K562 (cell line): ENCODE measurements around the gene LRRC74B. TPM values are rescaled to one million over a fixed set of nuclear protein-coding genes. Genes with fewer than 3 reads are reported as not detected.

ENCODE experiments used
- ATAC-seq: fragments of 200-7000 bp; cut with Tn5 transposase; 3 replicates; pipeline ENCODE4 v1.9.1; 2020; ENCODE audit warnings: moderate library complexity
- BruUV-seq: library from RNA; stranded (reverse); fragments of 400-500 nt; replicated peaks from 2 replicates; lab custom pipeline; 2021; lab: Mats Ljungman, UMichigan
- CTCF ChIA-PET: fragments of 300-600 bp; formaldehyde crosslinking; extraction: SDS; loops from one replicate; lab custom pipeline; 2021; ENCODE audit warnings: low intra/inter-chr PET ratio; lab: Yijun Ruan, JAX
- POLR2A ChIA-PET: fragments of 300-600, 350-650 bp; sonication (Branson Sonifier 250); formaldehyde crosslinking; extraction: SDS; loops from one replicate; lab custom pipeline; 2021; ENCODE audit warnings: antibody characterized with exemption, inconsistent platforms; lab: Yijun Ruan, JAX
- DNase-seq, 4 experiments: peaks; one replicate each; pipeline versions ENCODE4 v3.0.0 to v3.0.0-alpha.2; 2011 to 2018; ENCODE audit warnings: low spot score in 3 of 4, mixed read lengths in 3 of 4; ENCODE audit errors: extremely low read depth in 1 of 4
- FAIRE-seq: peaks from 2 replicates; lab custom pipeline; 2011; peaks lifted over from hg19 to GRCh38; lab: Jason Lieb, UNC
- H2AFZ ChIP-seq: 2 replicates; pipeline ENCODE4 v1.6.0; 2011; ENCODE audit warnings: low read depth, low read length, control low read depth, inconsistent platforms
- H3K27ac ChIP-seq: fragments of 200-600 bp; 3 replicates; pipeline ENCODE4 v1.8.0; 2011; ENCODE audit warnings: low read depth, mild to moderate bottlenecking, control low read depth, inconsistent platforms, low read length, moderate library complexity, mixed read lengths; ENCODE audit errors: extremely low read depth
- H3K27me3 ChIP-seq, 2 experiments: fragments of 300-600 bp in 1 of 2; 2 replicates in 1 of 2; 3 replicates in 1 of 2; pipeline versions ENCODE4 v1.6.0 to v1.8.0; 2011; ENCODE audit warnings: inconsistent platforms in 2 of 2, low read length in 2 of 2, mild to moderate bottlenecking in 1 of 2, mixed read lengths in 1 of 2, moderate library complexity in 1 of 2; ENCODE audit not compliant: control insufficient read depth in 2 of 2, insufficient read depth in 2 of 2
- H3K36me3 ChIP-seq: fragments of 300-600 bp; 3 replicates; pipeline ENCODE4 v1.8.0; 2011; ENCODE audit warnings: mild to moderate bottlenecking, low read length, inconsistent platforms; ENCODE audit not compliant: control insufficient read depth, insufficient read depth
- H3K4me1 ChIP-seq, 2 experiments: fragments of 200-600 bp in 1 of 2; replicated peaks in 1 of 2; 2 replicates in 1 of 2; 3 replicates in 1 of 2; pipeline versions ENCODE4 v1.5.1 to v1.8.0; 2011; ENCODE audit warnings: inconsistent platforms in 2 of 2, low read length in 2 of 2, mild to moderate bottlenecking in 1 of 2, mixed read lengths in 1 of 2, moderate library complexity in 1 of 2; ENCODE audit not compliant: control insufficient read depth in 2 of 2, insufficient read depth in 2 of 2
- H3K4me2 ChIP-seq: 2 replicates; pipeline ENCODE4 v1.6.1; 2011; ENCODE audit warnings: low read length, control low read depth, inconsistent platforms, mixed read lengths; ENCODE audit not compliant: insufficient read depth
- H3K4me3 ChIP-seq: fragments of 200-600 bp; sonication (generic), shearing (Covaris generic); 2 replicates; pipeline ENCODE4 v1.5.1; 2016; ENCODE audit warnings: control low read depth, inconsistent platforms
- H3K79me2 ChIP-seq: fragments of 200-600 bp; 3 replicates; pipeline ENCODE4 v1.8.0; 2011; ENCODE audit warnings: low read length, inconsistent platforms; ENCODE audit not compliant: control insufficient read depth, insufficient read depth
- H3K9ac ChIP-seq, 2 experiments: 2 replicates each; pipeline versions ENCODE4 v1.6.0 to v1.6.1; 2011; ENCODE audit warnings: low read depth in 2 of 2, low read length in 2 of 2, control low read depth in 1 of 2, inconsistent platforms in 1 of 2, mild to moderate bottlenecking in 1 of 2, mixed read lengths in 1 of 2; ENCODE audit not compliant: insufficient read depth in 1 of 2
- H3K9me1 ChIP-seq: one replicate; pipeline ENCODE4 v1.6.0; 2011; ENCODE audit warnings: inconsistent platforms, mild to moderate bottlenecking, low read length, moderate library complexity; ENCODE audit not compliant: control insufficient read depth, insufficient read depth
- H3K9me3 ChIP-seq: replicated peaks from 2 replicates; pipeline ENCODE4 v1.5.1; 2011; ENCODE audit warnings: low read depth, low read length, inconsistent platforms; ENCODE audit not compliant: control insufficient read depth, insufficient read depth
- H4K20me1 ChIP-seq: replicated peaks from 2 replicates; pipeline ENCODE4 v1.6.1; 2011; ENCODE audit warnings: low read length, inconsistent platforms, mixed read lengths; ENCODE audit not compliant: control insufficient read depth, insufficient read depth
- CCAR2 ChIP-seq: fragments of 200-400 bp; formaldehyde crosslinking; IDR thresholded peaks from 2 replicates; pipeline ENCODE4 v1.6.1; 2017; ENCODE audit warnings: mild to moderate bottlenecking, low read depth, low read length
- DMBX1 ChIP-seq: fragments of 250-450 bp; sonication (Bioruptor Pico); IDR thresholded peaks from 2 replicates; pipeline ENCODE4 v1.8.0; 2022; ENCODE audit warnings: inconsistent platforms, mild to moderate bottlenecking, moderate library complexity, borderline replicate concordance
- FOXP1 ChIP-seq: sonication (generic); formaldehyde crosslinking; IDR thresholded peaks from 2 replicates; pipeline ENCODE4 v1.8.0; 2022; ENCODE audit warnings: mild to moderate bottlenecking, missing genetic modification reagents
- GTF2F1 ChIP-seq: IDR thresholded peaks from 2 replicates; pipeline ENCODE4 v1.6.1; 2011; ENCODE audit warnings: low read depth, low read length, improper control_type of control experiment
- HCFC1 ChIP-seq: IDR thresholded peaks from 2 replicates; pipeline ENCODE4 v1.6.1; 2012; ENCODE audit warnings: low read depth, low read length, improper control_type of control experiment
- HNRNPUL1 ChIP-seq: fragments of 200-400 bp; formaldehyde crosslinking; IDR thresholded peaks from 2 replicates; pipeline ENCODE4 v1.6.1; 2017; ENCODE audit warnings: low read length
- NR4A1 ChIP-seq, 2 experiments: fragments of 250-450 bp in 1 of 2; fragments of 450-650 bp in 1 of 2; sonication (Bioruptor Pico) in 1 of 2; IDR thresholded peaks; 2 replicates each; pipeline versions ENCODE4 v1.4.0 to v1.6.1; 2016 to 2020; ENCODE audit warnings: mild to moderate bottlenecking in 2 of 2, missing compliant biosample characterization in 1 of 2, missing genetic modification characterization in 1 of 2, moderate library complexity in 1 of 2
- NUFIP1 ChIP-seq: fragments of 450-650 bp; IDR thresholded peaks from 2 replicates; pipeline ENCODE4 v1.6.1; 2018; ENCODE audit not compliant: partially characterized antibody
- PHF21A ChIP-seq: fragments of 450-650 bp; IDR thresholded peaks from 2 replicates; pipeline ENCODE4 v1.6.1; 2017; ENCODE audit warnings: low read depth, borderline replicate concordance
- RFX7 ChIP-seq: fragments of 250-450 bp; sonication (Bioruptor Pico); IDR thresholded peaks from 2 replicates; pipeline ENCODE4 v1.5.1; 2021; ENCODE audit warnings: mild to moderate bottlenecking
- SIRT6 ChIP-seq: IDR thresholded peaks from one replicate; pipeline ENCODE4 v1.6.1; 2012; ENCODE audit warnings: low read depth, mild to moderate bottlenecking, control low read depth, inconsistent platforms, low read length, moderate library complexity
- SIX5 ChIP-seq, 2 experiments: IDR thresholded peaks; 2 replicates each; pipeline ENCODE4 v1.6.1; 2011; ENCODE audit warnings: low read length in 2 of 2, borderline replicate concordance in 1 of 2, low read depth in 1 of 2, mild to moderate bottlenecking in 1 of 2, moderate library complexity in 1 of 2; ENCODE audit not compliant: insufficient read depth in 1 of 2
- SRSF7 ChIP-seq: fragments of 200-400 bp; formaldehyde crosslinking; optimal IDR thresholded peaks from 2 replicates; pipeline ENCODE3; 2017; ENCODE audit warnings: mild to moderate bottlenecking, low read depth, low read length
- TARDBP ChIP-seq: fragments of 450-650 bp; IDR thresholded peaks from 2 replicates; pipeline ENCODE4 v1.6.1; 2016
- ZNF140 ChIP-seq: fragments of 250-450 bp; sonication (Bioruptor Pico); IDR thresholded peaks from 2 replicates; pipeline ENCODE4 v1.8.0; 2021; ENCODE audit warnings: moderate library complexity, mild to moderate bottlenecking, inconsistent platforms
- ZNF217 ChIP-seq: sonication (generic); formaldehyde crosslinking; IDR thresholded peaks from 2 replicates; pipeline ENCODE4 v1.8.0; 2022; ENCODE audit warnings: mild to moderate bottlenecking, missing genetic modification reagents
- ZNF263 ChIP-seq: sonication (generic); formaldehyde crosslinking; IDR thresholded peaks from 2 replicates; pipeline ENCODE4 v1.8.0; 2022; ENCODE audit warnings: mild to moderate bottlenecking, missing genetic modification reagents, borderline replicate concordance
- ZNF408 ChIP-seq: fragments of 250-450 bp; sonication (Bioruptor Pico); IDR thresholded peaks from 2 replicates; pipeline ENCODE4 v1.4.0; 2020; ENCODE audit warnings: low read depth, mild to moderate bottlenecking, moderate library complexity
- WGBS: fragments of 100-300 bp; shearing (Covaris generic); methylation state at CpG from one replicate; pipeline ENCODE4 v1.1.6; 2016; ENCODE audit warnings: low coverage, mixed read lengths; ENCODE audit not compliant: insufficient coverage; ENCODE audit errors: missing lambda C conversion rate; 5-methylcytosine and 5-hydroxymethylcytosine counted together
- in situ Hi-C: fragments of 300-500 bp; cut with MboI; formaldehyde crosslinking; loops from 4 replicates; pipeline ENCODE4 v1.15.0; 2018; ENCODE audit warnings: inconsistent platforms, mixed read lengths
- intact Hi-C: fragments of 100-400 bp; cut with micrococcal nuclease; formaldehyde crosslinking; loops from 2 replicates; pipeline ENCODE4 v1.14.2; 2022
- polyA plus RNA-seq, 8 experiments: library from polyadenylated mRNA; depleted of rRNA in 4 of 8; stranded (reverse) in 5 of 8; unstranded in 3 of 8; fragments of >200 nt; fragmentation: Nextera tagmentation in 2 of 8; fragmentation: Illumina TruSeq in 1 of 8; extraction: Ambion mirVana in 2 of 8; extraction: Trizol in 1 of 8; gene quantifications; 2 replicates each; pipeline versions ENCODE4 v1.2.1 to v1.2.3, GENCODE V29; 2011 to 2014; ENCODE audit warnings: inconsistent platforms in 1 of 8, missing spikeins in 1 of 8
- total RNA-seq, 7 experiments: library from RNA; depleted of rRNA in 6 of 7; stranded (reverse); fragments of >200 nt in 6 of 7; fragmentation: Illumina TruSeq in 2 of 7; extraction: Trizol in 2 of 7; gene quantifications; 2 replicates each; pipeline versions ENCODE4 v1.2.1 to v1.2.3, GENCODE V29; 2011 to 2021; ENCODE audit warnings: low replicate concordance in 1 of 7
- TF ChIP-seq, protein P1 (sequence below): fragments of 450-650 bp; IDR thresholded peaks from 2 replicates; pipeline ENCODE4 v1.6.1; 2016; ENCODE audit warnings: low read depth, mild to moderate bottlenecking, moderate library complexity
- TF ChIP-seq, protein P2 (sequence below): fragments of 250-450 bp; sonication (Bioruptor Pico); IDR thresholded peaks from 2 replicates; pipeline ENCODE4 v1.9.0; 2021; ENCODE audit warnings: mild to moderate bottlenecking

Gene LRRC74B
- total and polyA plus RNA-seq, 9 of the 15 experiments (the other 6 are each of a cell fraction or from before 2014, with no cell fraction given): not detected

DNA sequence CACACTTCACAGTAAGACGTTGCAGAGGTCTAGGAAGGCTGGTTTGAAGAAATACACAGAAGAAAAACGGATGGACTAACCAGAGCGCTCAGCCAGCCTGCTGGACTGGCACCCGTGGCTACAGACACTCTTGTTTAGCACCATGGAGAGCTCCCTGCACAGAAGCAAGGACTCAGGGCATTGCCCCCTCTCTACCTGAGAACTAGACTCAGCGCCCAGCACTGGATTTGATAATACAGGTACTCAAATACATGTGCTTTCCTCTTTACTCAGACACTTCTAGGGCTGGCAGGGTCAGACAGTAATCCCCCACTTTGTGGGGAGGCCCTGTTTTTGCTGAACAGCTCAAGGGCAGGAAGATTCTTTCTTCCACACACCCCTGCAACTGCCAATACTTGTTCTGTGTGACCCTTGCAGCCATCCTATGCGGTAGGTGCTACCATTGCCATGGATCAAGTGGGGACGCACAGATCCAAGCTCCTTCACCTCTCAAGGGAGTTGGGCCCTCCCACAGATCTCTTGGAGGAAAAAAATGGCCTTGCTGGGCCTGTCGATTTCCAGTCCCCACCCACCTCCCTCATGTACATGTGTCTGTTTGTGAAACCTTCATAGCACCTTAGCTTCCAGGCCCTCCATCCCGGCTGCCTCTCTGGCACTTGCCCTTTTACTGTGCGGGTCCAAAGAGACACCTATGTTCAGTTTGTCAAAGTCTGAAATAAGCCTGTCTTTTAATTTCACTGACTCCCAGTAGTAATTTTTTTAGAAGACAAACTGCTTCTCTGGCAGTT lies 35.9 kb upstream of the LRRC74B start:
- no TSS peak for BruUV-seq
- ChIA-PET POLR2A (interaction anchor here (0.7 to 13.9 kb wide), 7 partner anchors 10 to 254 kb away, joined by 3 to 333 read pairs (median 3); partner anchors contain the start of gene THAP7), CTCF (no interaction called here)
- Histone ChIP-seq H3K9me3 (no peaks in the 10 kb centered on the region), H3K36me3 (peaks cover 10% of the 10 kb centered on the region; the same call in 1 of the 3 replicates), H4K20me1 (peaks cover 12% of the 10 kb centered on the region), H3K9me1 (peaks cover 7% of the 10 kb centered on the region), H2AFZ (no peak overlapping the region), H3K79me2 (peaks cover 7% of the 10 kb centered on the region; the same call in 2 of the 3 replicates), H3K27me3 (no peaks in the 10 kb centered on the region), H3K27ac (no peak overlapping the region), H3K4me3 (no peak overlapping the region), H3K4me1 (peaks cover 17 to 27% of the 10 kb centered on the region in 2 experiments), H3K9ac (no peak overlapping the region; a peak in 1 of 4 replicates), H3K4me2 (no peak overlapping the region)
- DNase-seq: peak; percentile 85 to 87 (median 86)
- intact Hi-C loops (loop anchor here (5.0 kb wide), 1 partner anchor 37 kb away; the partner anchor contains the start of gene LRRC74B), in situ Hi-C loops (no loop called here)
- ATAC-seq: peak; percentile 16
- peak; percentile 48 for FAIRE-seq
- WGBS: 30% methylated on average over 10 of the region's 10 CpGs
- TF ChIP-seq DMBX1 (CRISPR knock-in tag): peak; percentile 77
- no peak for TF ChIP-seq SIRT6
- 0 out of 2 replicates have a peak, but pooled peaks have one; percentile 24 for TF ChIP-seq GTF2F1
- TF ChIP-seq SIX5 (IDR thresholded peaks at IDR 0.05; ENCODE audit: borderline replicate concordance in 1 of 2, insufficient read depth in 1 of 2, low read depth in 1 of 2, low read length in 2 of 2): no peak
- no peak for TF ChIP-seq CCAR2
- TF ChIP-seq ZNF217 (CRISPR knock-in tag): no peak
- TF ChIP-seq ZNF140 (CRISPR knock-in tag): no peak
- no peak for TF ChIP-seq NUFIP1
- peak; percentile 49; the same call in 1 of the 2 replicates for TF ChIP-seq HCFC1
- TF ChIP-seq TARDBP: no peak
- TF ChIP-seq RFX7 (CRISPR knock-in tag): no peak
- TF ChIP-seq, protein P1, sequence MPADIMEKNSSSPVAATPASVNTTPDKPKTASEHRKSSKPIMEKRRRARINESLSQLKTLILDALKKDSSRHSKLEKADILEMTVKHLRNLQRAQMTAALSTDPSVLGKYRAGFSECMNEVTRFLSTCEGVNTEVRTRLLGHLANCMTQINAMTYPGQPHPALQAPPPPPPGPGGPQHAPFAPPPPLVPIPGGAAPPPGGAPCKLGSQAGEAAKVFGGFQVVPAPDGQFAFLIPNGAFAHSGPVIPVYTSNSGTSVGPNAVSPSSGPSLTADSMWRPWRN: no peak
- TF ChIP-seq HNRNPUL1: no peak
- 0 out of 2 replicates have a peak, but pooled peaks have one; percentile 30 for TF ChIP-seq ZNF408 (CRISPR knock-in tag)
- TF ChIP-seq PHF21A: no peak
- no peak for TF ChIP-seq NR4A1 (CRISPR knock-in tag; IDR thresholded peaks at IDR 0.05)
- TF ChIP-seq NR4A1 (tag; IDR thresholded peaks at IDR 0.05): peak; percentile 86; the same call in 1 of the 2 replicates
- TF ChIP-seq, protein P2, sequence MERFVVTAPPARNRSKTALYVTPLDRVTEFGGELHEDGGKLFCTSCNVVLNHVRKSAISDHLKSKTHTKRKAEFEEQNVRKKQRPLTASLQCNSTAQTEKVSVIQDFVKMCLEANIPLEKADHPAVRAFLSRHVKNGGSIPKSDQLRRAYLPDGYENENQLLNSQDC (CRISPR knock-in tag): no peak
- no peak for TF ChIP-seq FOXP1 (CRISPR knock-in tag)
- TF ChIP-seq ZNF263 (CRISPR knock-in tag): no peak
- TF ChIP-seq SRSF7: no peak
